A673 (cell line): ENCODE measurements around the gene URB1. TPM values are rescaled to one million over a fixed set of nuclear protein-coding genes. Genes with fewer than 3 reads are reported as not detected.

Experiments
- BruUV-seq: library from RNA; stranded (reverse); fragments of 400-500 nt; replicated peaks from 2 replicates; lab custom pipeline; 2021; lab: Mats Ljungman, UMichigan
- CTCF ChIA-PET: fragments of 300-600 bp; sonication (Branson Sonifier 250); formaldehyde crosslinking; loops from one replicate; lab custom pipeline; 2022; ENCODE audit warnings: antibody characterized with exemption; lab: Charles Lee
- POLR2A ChIA-PET: fragments of 300-600 bp; sonication (Branson Sonifier 250); formaldehyde crosslinking; loops from one replicate; lab custom pipeline; 2022; ENCODE audit warnings: antibody characterized with exemption; ENCODE audit not compliant: low non-redundant PET; lab: Charles Lee
- DNase-seq: peaks from one replicate; pipeline ENCODE4 v3.0.0-alpha.2; 2015; ENCODE audit warnings: low spot score
- H3K27ac ChIP-seq: fragments of 200-600 bp; sonication (generic); 2 replicates; pipeline ENCODE4 v1.5.1; 2016; ENCODE audit warnings: mixed run types, low read depth, mild to moderate bottlenecking, mixed read lengths, antibody characterized with exemption, low read length; ENCODE audit not compliant: poor library complexity, severe bottlenecking
- H3K27me3 ChIP-seq: fragments of 200-600 bp; sonication (generic); replicated peaks from 2 replicates; pipeline ENCODE4 v1.6.1; 2017; ENCODE audit warnings: mixed run types, low read depth, mild to moderate bottlenecking, mixed read lengths, antibody characterized with exemption, low read length; ENCODE audit not compliant: insufficient read depth, poor library complexity
- H3K36me3 ChIP-seq: fragments of 200-600 bp; sonication (generic); 2 replicates; pipeline ENCODE4 v1.6.1; 2016; ENCODE audit warnings: mixed run types, mild to moderate bottlenecking, mixed read lengths, antibody characterized with exemption, low read length; ENCODE audit not compliant: insufficient read depth, poor library complexity, severe bottlenecking
- H3K4me1 ChIP-seq: fragments of 200-600 bp; sonication (generic); 2 replicates; pipeline ENCODE4 v1.6.1; 2017; ENCODE audit warnings: mixed run types, mild to moderate bottlenecking, mixed read lengths, antibody characterized with exemption, low read length; ENCODE audit not compliant: insufficient read depth, poor library complexity, severe bottlenecking
- H3K4me3 ChIP-seq: fragments of 200-600 bp; sonication (generic); 2 replicates; pipeline ENCODE4 v1.5.1; 2016; ENCODE audit warnings: low read depth, mixed run types, mild to moderate bottlenecking, mixed read lengths, low read length; ENCODE audit not compliant: poor library complexity, severe bottlenecking
- H3K9me3 ChIP-seq: fragments of 200-600 bp; sonication (generic); 2 replicates; pipeline ENCODE4 v1.6.1; 2016; ENCODE audit warnings: mixed run types, low read depth, mild to moderate bottlenecking, mixed read lengths, antibody characterized with exemption, low read length; ENCODE audit not compliant: poor library complexity, severe bottlenecking
- EZH2 ChIP-seq: fragments of 200-600 bp; sonication (generic); IDR thresholded peaks from 2 replicates; pipeline ENCODE4 v1.6.1; 2017; ENCODE audit warnings: borderline replicate concordance, low read depth, mild to moderate bottlenecking, mixed read lengths, antibody characterized with exemption, low read length; ENCODE audit not compliant: poor library complexity, severe bottlenecking
- intact Hi-C: fragments of 100-400 bp; cut with micrococcal nuclease; formaldehyde crosslinking; loops from one replicate; pipeline ENCODE4 v1.10.0; 2022; ENCODE audit not compliant: unreplicated experiment
- total RNA-seq: library from RNA; stranded (reverse); gene quantifications from 2 replicates; pipeline ENCODE4 v1.2.3, GENCODE V29; 2021
- TF ChIP-seq, protein P1 (sequence below): fragments of 300-800, 200-600 bp; sonication (generic); conservative IDR thresholded peaks from 2 replicates; pipeline ENCODE4 v1.5.1; 2017; ENCODE audit warnings: low read depth, mild to moderate bottlenecking, antibody characterized with exemption, low read length, moderate library complexity, mixed read lengths

The URB1 gene
- total RNA-seq, 1 experiment from 2014 or later, result 30.5 TPM

DNA sequence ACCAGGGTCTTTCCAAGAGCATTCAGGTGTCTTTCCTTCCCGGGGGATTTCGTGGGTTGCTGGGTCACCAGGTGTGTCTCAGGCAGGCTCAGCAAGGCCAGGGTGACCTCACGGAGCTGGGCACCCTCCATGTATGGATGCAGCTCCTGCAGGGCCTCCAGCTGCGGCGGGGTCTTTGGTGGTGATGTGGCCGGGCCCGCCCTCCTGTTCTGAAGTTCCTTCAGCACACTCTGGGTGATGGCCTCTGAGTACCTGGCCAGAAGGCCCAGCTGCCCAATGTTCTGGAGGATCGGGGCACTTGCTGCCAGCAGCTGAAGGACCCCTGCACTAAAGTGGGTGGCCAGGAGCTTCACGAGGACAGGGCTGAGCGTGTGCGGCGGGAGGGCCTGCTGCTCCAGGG is 45.5 kb downstream of the URB1 start:
- no TSS peak for BruUV-seq
- H3K4me3 ChIP-seq, result no peak overlapping the region
- POLR2A ChIA-PET, result no interaction called here
- no peaks in the 10 kb centered on the region for H3K4me1 ChIP-seq
- H3K36me3 ChIP-seq, result peaks cover 96% of the 10 kb centered on the region
- CTCF ChIA-PET, result no interaction called here
- no peaks in the 10 kb centered on the region for H3K9me3 ChIP-seq
- no peak for DNase-seq
- no peaks in the 10 kb centered on the region for H3K27me3 ChIP-seq
- TF ChIP-seq EZH2, result no peak
- TF ChIP-seq, protein P1, sequence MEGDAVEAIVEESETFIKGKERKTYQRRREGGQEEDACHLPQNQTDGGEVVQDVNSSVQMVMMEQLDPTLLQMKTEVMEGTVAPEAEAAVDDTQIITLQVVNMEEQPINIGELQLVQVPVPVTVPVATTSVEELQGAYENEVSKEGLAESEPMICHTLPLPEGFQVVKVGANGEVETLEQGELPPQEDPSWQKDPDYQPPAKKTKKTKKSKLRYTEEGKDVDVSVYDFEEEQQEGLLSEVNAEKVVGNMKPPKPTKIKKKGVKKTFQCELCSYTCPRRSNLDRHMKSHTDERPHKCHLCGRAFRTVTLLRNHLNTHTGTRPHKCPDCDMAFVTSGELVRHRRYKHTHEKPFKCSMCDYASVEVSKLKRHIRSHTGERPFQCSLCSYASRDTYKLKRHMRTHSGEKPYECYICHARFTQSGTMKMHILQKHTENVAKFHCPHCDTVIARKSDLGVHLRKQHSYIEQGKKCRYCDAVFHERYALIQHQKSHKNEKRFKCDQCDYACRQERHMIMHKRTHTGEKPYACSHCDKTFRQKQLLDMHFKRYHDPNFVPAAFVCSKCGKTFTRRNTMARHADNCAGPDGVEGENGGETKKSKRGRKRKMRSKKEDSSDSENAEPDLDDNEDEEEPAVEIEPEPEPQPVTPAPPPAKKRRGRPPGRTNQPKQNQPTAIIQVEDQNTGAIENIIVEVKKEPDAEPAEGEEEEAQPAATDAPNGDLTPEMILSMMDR, result no peak
- H3K27ac ChIP-seq, result no peak overlapping the region
- intact Hi-C loops, result no loop called here

DNA sequence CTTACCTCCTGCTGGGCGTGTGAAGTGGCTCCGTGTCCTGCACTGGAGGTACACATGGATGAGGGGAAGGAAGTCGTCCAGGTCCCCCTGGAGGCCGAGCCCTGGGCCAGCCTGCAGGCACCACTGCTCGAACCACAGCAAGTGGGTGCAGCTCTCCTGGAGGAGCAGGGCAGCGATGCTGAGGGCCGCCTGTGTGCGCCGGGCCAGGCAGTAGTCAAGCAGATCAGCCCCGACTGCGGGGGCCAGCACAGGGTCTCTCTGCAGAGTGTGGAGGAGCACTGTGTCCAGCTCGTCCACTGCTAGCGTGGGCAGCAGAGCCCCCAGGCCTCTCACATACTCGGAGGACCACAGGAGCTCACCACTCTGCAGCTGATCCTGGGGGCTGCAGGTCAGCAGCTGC is 45.9 kb downstream of the URB1 start:
- CTCF ChIA-PET, result no interaction called here
- BruUV-seq, result no TSS peak
- Histone ChIP-seq H3K27ac (no peak overlapping the region), H3K4me1 (no peaks in the 10 kb centered on the region), H3K36me3 (peaks cover 96% of the 10 kb centered on the region), H3K4me3 (no peak overlapping the region), H3K27me3 (no peaks in the 10 kb centered on the region), H3K9me3 (no peaks in the 10 kb centered on the region)
- DNase-seq, result no peak
- POLR2A ChIA-PET, result no interaction called here
- intact Hi-C loops, result no loop called here
- TF ChIP-seq, protein P1, result no peak
- TF ChIP-seq EZH2, result no peak

DNA sequence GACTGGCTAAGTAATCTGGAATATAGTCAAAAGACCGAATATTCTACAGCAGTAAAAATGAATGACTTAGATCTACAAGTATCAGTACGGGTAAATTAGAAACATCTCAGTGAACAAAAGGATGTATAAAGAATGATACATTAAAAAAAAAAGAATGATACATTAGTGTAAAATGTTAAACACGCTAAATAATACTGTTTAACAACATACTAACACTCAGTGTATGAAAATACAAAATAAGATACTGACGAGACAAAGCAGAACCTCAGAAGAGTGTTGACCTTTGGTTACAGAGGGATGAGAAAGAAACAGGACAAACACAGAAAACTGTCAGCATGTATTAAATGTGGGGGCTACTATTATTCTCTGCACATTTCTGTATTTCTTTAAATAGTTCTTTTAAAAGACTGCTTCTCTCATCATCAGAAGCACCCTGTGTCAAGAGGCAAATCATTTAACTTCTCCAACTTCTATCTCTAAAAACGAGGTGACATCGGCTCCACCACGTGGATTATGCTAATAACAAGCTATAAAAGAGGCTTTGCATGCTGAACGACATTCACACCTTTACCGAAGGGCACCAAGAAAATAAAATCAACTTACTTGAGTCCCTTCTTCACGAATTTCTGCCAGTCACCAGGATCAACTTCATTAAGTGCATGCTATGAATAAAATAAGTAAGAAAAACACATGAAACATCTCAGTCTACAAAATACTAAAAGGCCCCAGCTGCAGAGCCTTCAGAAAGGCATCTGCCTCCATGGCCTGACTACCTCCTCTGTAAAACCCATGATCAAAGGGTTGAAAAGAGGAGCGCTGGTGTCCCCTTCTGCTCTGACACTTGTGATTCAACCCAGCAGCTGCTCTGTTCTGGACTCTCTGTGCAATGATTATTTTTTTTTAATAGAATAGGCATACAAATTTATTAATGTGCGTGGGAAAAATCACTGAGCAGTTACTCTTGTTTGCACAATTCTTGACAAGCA is 51.7 kb downstream of the URB1 start:
- H3K4me1 ChIP-seq, result no peaks in the 10 kb centered on the region
- H3K27ac ChIP-seq, result no peak overlapping the region
- ChIA-PET CTCF (no interaction called here), POLR2A (no interaction called here)
- no peaks in the 10 kb centered on the region for H3K27me3 ChIP-seq
- H3K36me3 ChIP-seq, result peaks cover 72% of the 10 kb centered on the region
- no peak overlapping the region for H3K4me3 ChIP-seq
- intact Hi-C loops, result no loop called here
- BruUV-seq, result no TSS peak
- no peaks in the 10 kb centered on the region for H3K9me3 ChIP-seq
- DNase-seq, result no peak
- TF ChIP-seq, protein P1, result no peak
- no peak for TF ChIP-seq EZH2
